ENCODE results near the gene LBH.

Gene LBH

DNA sequence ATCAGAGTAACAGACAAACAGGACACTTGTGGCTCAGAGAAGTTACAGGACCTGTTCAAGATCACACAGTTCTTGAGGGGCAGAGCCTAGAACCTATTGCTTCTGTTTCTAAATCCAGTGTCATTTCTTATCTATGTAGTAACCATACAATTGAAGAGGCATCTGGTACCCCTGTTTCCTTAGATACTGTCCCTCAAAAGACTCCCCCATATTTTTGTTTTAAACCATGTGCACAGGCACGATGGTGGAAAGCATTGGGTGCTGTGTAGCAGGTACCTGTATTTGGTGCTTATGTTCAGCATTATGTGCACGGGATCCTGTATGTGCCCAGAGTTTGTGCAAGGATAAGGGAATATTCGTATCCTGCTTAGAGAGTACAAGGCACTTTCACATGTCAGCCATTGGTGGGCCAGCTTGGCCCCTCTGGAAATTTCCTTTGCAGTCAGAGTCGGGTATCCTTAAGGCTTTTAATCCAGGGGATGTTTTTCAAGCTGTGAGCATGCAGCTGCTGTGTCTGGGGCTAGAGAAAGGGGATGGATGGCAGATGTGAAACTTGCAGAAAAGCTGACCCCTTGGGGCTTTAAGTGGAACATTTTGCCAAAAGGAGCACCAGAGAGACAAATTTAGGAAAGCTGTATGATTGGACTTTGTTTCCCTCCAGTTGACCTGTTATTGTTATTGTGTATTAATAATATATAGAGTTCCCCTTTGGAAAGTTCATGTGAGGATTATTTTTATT, 2.1 kb downstream of the LBH start:
- DNase-seq (ENCODE audit: low read depth, low spot score), result no peak
- peak overlapping the region; percentile 24 for H3K27ac ChIP-seq

DNA sequence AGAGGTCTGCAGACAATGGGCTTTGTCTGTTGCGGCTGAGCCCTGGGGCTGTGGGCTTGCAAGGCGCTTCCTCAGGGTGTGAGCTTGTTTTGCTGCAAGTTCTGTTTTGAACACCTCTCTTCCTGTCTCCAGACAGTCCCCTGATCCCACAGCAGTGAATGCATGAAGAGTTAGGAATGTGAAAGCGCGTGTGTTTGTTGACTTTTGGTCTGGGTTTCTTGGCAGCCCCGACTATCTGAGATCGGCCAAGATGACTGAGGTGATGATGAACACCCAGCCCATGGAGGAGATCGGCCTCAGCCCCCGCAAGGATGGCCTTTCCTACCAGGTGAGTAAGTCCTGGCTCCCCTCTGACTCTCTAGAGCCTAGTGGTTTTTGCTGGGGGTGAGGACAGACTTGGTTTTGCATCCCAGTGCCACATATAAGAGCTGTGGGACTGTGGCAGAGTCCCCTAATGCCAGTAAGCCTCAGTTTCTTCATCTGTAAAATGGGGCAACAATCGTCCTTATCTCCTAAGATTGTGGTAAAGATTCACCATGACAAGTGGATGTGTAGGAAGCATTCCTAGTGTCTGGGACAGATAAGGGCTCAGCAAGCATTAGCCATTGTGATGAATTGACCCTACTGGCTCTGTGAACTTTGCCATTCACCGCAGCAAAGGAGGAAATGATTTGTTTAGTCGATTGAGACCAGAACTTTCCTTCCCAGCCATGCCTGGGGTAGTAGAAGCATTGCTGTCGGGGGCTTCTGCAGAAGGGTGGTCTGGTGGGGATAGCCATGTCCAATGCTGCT, 3.0 kb downstream of the LBH start:
- H3K27ac ChIP-seq, result peak overlapping the region; percentile 24
- DNase-seq (ENCODE audit: low read depth, low spot score), result peak; percentile 92

DNA sequence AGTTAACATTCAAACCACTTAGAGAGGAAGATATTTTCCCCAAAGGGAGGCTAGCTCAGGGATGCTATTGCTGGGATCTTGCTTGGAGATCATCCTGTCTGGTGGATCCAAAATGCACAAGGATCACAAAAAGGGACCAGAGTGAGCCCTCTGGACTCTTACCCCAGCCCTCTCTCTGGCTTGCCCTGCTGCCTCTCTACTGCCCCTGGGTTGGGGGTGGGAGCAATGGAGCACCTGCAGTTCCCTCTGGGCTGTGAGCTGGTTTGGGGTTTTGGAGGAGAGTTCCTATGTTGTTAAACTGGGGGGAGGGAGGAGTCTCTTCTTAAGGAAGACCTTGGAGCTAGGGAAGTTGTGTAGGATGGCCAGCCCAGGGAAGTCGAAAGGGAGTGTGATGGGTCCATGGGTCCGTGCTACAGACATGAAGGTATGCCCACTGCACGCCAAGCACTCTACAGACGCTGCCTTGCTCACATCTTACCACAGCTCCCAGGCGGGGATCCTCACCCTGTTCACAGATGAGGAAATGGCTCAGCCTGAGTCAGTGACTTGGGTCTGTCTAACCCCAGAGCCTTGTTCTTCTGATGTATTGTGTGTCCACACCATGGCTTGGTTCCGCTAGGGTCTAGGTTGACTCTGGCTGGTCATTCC, 3.8 kb downstream of the LBH start:
- H3K27ac ChIP-seq, result no peak overlapping the region
- no peak for DNase-seq (ENCODE audit: low read depth, low spot score)

DNA sequence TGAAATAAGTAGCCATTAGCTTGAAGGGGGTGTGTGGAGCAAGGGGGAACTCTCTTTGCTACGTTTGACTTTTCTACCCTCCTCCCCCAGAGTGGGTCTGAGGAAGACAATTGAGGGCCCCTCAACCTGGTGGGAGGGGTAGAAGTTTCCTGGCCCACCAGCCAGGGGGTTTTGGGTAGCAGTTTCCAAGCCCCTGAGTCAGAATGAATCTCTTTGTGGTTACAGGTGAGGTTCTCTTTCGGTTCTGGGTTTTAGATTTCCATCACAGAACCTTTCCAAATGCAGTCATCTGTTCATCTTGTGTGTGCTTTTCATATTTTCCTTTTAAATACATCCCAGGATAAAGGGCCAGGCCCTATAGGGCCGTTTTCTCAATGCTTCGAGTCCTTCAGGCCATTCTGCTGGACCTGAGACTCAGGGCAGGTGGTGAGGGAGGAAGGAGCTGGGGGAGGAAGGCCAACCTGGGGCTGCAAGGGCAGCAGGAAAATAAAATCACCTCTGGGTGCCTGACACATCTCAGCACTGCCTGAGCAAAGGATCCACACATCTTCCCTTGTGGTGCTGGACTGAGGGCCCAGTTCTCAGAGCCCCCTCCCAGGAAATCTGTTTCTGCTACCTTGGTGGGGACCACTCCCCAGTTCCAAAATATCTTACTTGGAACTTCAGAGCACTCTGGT, 4.7 kb downstream of the LBH start:
- no peak overlapping the region for H3K27ac ChIP-seq

DNA sequence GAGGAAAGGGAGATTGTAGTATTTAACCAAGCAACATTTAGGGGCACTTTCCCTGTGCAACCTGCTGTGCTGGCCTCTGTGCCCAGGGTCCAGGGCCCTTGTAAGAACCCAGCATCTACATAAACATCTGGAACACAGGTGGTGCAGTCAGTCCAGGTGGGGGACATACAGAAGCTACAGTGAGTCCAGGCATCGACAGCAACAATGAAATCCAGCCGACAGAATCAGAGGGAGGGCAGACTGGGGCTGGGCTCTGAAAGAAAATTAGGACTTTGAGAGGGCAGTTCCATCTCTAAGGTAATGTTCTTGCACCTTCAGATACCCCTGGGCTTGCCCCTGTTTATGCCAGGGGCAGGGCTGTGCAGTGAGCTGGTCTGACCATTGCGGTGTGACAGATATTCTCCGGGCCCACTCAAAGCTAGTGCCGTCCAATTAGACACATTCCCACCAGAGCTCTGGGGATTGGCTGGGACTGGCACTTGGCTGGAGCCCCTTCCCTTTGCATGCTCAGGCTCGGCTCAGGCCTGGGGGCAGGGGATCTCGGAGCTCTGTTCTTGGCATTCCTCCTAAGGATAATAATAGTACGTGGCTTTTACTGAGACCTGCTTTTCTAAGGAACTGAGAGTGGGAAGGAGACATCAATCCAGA, 5.4 kb downstream of the LBH start:
- H3K27ac ChIP-seq, result no peak overlapping the region
- DNase-seq (ENCODE audit: low read depth, low spot score), result no peak

More for the DNA sequence above, 4.7 kb downstream of the LBH start:
- DNase-seq (ENCODE audit: low read depth, low spot score), result no peak

DNA sequence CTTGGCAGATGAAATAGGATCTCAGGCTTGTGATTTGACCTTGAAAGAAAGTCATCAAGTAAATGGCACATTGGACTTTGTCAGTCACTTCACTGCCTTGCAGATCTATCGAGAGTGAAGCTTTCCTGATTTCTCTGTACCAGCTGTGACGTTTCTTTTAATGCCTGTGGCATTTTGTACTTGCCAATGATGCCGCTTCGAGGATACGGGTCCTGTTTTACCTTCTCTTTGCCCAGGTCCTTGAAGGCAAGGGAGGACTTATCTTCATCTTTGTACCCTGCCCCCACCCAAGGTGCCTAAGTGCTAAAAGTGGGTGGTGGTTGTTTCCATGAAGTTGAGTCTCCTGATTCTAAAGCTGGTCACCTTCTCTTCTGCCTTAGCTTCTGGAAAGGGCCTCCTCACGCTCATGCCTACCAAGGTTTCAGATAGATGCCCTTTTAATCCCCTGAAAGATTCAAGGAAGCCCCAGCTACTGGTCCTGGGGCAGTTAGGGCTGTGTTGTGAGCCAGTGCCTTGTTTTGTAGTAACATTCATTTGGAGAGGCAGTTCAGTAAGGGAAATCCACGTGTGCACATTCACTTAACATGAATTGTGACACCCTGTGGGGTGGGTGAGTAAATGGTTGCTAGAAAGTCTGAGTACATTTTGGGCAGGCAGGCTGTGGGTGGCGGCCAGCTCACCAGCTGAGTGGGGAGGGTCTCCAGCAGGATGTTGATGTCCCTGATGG, 6.1 kb downstream of the LBH start:
- DNase-seq (ENCODE audit: low read depth, low spot score), result no peak
- no peak overlapping the region for H3K27ac ChIP-seq

DNA sequence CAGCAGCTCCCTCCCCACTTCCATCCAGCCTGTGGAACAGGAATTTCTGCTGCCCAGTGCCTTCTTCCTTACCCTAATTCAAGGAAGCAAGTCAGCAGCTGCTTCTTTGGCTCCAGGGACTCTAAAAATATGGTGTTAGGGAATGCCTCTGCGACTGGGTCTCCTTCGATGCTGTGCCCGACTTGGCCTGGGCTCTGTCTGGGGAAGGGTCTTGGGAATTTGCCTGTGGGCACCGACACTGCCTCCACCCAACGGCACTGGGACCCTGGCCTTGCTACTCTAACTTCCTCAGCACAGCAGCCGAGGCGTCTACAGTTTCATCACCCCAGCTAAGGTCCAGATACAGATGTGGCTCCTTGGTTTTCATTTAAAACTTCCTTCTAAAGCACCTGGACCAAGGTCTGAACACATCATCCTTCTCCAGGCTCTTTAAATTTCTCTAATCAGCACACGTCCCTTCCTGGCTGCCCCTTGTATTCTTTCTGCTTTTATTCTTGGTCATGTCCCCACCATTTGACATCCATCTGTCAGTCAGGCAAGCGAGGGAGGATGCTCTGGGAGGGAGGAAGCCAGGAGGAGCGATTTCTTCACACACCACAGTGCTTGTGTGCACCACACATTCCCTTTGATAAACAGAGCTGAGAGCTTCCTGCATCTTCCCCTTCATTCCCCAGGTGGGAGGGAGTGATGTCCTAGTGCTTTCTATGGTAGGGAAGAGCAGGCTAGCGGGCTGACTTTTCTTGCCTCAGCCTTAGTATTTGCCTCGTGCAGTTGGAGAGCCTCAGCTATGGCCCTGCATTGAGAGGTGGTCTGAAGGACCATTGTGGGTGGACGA, 6.8 kb downstream of the LBH start:
- no peak for DNase-seq (ENCODE audit: low read depth, low spot score)
- no peak overlapping the region for H3K27ac ChIP-seq

DNA sequence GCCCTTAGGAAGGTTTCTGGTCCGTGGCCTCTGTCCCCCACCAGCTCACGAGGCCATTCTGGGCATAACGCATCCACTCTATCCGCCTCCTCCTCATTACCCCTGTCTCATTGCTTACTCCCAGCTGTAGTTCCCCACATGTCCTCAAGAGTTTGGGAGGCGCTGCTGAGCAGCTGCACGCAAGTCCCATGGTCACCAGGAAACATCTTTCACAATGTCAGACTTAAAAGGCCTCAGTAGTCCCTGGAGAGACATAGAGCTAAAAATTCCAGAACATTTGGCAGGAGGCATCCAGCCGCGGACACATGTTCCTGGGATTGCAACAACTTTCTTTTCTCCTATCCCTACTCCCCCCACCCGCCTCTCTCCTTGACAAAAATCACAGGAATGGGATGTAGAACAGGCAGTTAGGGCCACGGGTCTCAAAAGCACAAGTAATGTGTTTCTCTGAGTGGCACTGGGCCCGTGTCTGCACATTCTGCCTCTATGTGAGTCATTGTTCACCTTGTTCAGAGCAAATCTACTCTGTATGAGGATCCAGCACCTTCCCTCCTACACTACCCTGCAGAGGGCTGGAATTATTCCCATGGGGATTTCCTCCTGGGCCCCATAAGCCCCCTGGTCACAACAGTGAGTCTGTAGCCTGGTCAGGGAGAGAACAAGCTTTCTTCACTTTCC, 8.1 kb downstream of the LBH start:
- no peak overlapping the region for H3K27ac ChIP-seq
- no peak for DNase-seq (ENCODE audit: low read depth, low spot score)

DNA sequence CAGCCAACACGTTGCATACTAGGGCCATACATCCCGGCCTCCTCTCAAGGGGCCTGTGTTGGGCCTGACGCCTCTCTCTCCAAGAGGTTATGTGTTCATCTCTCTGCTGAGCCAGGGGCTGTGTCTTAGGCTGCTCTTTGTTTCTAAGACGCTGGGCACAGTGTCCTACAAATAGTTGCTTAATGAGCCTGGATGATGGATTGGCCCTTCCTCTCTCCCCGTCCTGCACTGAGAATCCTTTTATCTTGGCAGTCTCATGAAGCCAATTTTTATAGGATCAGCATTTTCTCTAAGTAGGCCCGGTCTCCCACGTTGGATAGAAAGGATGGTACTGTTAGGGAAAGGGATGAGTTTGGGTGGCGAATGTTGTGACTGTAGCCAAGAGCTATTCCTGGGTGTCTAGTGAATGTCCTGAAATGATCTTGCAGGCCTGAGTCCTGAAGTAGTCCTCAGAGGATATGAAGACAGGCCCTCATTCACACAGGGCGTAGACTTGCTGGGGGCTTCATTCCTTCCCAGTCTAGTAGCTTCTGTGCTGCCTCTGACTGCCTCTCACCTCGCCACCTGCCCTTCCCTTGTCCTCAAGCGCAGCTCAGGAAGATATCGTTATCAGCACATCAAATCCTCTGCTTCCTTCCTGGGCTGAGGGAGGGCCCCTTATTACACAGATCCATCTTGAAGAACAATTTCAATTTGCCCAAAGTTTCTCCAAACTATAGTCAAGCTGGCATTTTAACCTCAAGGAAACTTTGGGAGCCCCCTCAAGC, 8.8 kb downstream of the LBH start:
- no peak for DNase-seq (ENCODE audit: low read depth, low spot score)
- no peak overlapping the region for H3K27ac ChIP-seq

DNA sequence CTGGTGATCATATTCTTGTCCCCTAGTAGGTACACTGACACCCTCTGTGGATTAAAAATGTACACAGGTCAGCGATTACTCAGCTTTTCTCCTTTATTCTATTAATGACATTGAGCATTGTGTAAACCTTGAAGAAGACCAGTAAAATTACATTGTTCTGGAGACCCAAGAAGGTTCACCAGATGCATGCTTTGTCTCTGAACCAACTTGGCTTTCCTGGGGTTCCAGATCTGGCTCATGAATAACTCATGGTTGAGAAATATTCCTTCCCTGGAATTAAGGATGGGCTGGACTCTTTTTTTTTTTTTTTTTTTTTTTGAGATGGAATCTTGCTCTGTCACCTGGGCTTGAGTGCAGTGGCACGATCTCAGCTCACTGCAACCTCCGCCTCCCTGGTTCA, 11.9 kb downstream of the LBH start:
- no peak for DNase-seq (ENCODE audit: low read depth, low spot score)
- no peak overlapping the region for H3K27ac ChIP-seq

DNA sequence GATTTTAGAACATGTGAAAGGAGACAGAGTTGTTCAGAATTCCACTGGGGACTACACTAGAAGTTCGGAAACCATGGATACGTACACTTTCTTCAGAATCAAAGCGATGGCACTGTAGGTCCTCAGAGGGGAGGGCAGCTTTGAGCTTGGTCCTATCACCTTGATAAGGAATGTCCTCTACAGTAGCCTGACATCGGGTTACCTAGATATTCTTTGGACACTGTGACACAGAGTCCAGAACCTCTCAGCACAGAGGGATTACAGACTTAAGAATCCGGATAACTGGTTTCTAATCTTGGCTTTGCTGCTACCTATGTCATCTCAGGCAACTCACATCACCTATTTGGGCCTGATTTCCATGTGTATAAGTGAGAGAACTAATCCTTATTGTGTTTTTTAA, 14.0 kb downstream of the LBH start:
- no peak for DNase-seq (ENCODE audit: low read depth, low spot score)
- no peak overlapping the region for H3K27ac ChIP-seq

DNA sequence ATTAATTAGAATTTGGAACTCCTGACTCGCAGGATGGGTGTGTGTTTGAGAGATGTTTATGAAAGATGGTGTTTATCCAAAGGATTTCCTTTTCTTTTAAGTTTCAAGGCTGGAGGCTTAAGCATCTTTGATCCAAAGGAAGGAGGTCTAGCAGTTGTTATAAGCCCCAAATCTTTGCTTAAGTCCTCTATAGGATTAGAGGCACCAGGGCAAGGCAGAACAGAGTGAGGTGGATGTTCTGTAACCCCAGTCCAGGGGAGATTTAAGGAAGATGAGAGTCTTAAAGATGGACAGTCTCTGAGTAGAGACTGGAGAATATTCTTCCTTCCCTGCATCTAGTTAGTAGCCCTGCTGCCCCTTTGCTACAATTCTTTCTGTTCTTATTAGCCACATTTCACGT, 17.5 kb downstream of the LBH start:
- no peak overlapping the region for H3K27ac ChIP-seq
- no peak for DNase-seq (ENCODE audit: low read depth, low spot score)

DNA sequence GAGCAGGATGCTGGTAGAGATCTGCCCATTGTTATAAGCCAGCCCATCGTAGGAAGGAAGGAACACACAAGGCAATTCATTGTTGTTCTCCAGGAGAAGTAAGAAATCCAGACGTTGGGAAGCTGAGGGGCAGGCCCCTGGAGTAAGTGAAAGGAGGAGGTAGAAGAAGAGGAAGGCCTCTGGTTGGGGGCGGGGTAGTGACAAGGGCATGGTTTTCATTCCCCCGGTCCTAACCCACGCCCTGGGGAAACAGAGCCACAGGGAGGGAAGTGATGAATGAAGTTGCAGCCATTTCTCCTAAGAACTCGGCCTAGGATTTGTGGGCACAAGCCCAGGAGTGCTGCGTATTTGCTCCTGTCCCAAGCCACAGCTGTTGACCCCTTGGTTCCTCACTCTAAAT, 18.0 kb downstream of the LBH start:
- no peak overlapping the region for H3K27ac ChIP-seq
- DNase-seq (ENCODE audit: low read depth, low spot score), result no peak

DNA sequence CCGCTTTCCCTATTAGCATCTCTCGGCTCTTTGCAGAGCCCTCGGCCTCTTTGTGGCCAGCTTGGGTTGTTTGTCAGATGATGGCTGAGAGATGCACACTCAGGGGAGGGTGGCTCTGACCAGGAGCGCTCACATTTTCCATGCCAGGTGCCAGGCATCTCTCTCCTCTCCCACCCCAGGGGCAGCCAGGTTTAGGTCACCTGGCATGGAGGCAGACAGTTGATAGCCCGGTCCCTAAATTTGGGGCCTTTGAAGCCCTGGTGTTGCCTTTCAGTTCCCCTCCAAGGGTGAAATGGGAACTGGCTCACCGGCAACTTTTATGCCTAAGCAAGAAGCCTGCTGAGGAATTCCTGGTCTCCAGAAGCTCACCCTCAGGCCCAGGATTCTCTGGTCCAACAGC, 19.1 kb downstream of the LBH start:
- no peak for DNase-seq (ENCODE audit: low read depth, low spot score)
- H3K27ac ChIP-seq, result no peak overlapping the region

DNA sequence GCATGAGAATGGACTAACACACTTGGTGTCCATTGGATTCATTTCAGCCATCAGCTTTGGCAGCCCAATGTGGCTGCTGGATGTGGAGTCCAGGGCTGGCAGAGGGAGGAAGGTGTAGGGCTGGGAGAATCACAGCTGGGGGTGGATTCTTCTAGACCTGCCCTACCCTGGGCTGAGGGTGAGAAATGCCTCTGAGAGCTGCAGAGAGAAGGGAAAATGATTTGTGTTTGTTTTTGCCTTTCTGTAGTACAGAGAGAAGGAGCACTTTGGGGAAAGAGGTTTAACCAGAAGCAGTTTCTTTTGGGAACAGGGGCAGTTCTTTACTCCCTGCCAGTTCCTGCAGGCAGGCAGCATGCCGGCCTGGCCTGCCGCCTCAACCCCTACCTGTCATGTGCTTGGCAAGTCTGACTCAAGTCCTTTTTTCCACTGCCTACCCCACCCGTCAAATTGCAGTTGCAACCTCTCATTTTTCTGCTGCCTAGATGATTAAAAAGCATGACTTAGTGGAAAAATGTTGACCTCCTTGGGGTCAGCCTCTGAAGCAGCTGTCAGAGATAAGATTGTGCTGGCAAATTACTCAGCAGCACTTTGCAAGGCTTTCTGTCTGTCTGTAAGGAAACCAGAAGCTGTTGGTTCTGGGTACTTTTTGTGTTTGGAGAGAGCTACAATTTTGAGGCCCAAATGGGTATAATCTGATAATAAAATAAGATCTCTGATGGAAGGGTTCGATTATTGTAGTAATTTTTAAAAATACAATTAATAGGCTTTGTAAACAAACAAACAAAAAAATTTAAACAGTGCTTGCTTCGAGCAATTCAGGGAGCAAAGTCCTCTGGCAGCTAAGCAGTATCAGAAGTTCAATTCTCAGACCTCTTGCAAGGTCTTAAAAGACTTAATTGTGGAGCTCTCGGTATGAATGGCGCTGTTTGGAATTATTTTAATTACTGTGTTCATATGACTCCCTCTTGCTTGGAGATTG, 21.7 kb downstream of the LBH start:
- H3K27ac ChIP-seq, result no peak overlapping the region
- peak; percentile 27 for DNase-seq (ENCODE audit: low read depth, low spot score)

DNA sequence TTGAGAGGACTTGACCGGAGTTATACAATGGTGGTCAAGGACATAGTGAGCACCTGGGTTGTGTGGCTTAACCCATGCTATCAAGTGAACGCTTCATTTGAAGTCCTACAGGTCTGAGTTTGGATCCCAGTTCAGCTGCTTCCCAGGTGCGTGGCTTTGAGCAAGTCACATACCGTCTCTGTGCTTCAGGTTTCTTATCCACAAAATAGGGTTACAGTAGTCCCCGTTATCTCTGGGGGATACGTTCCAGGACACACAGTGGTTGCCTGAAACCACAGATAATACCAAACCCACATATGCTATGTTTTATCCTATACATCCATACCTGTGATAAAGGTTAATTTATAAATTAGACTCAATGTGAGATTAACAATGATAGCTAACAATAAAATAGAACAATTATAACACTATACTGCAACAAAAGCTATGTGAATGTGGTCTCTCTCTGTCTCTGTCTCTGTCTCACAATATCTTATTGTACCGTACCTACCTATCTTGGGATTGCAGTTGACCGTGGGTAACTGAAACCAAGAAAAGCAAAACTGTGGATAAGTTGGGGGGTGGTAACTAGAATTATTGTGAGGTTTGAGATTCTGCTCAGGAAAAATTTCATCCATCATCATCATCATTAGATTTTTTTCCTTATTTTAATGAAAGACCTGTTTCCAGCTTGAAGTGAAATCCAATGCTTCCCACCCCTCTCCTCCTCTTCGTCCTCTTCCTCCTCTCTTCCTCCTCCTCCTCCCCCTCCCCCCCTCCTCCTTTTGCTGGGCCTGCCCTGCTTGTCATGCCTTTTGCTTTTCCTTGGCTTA, 22.7 kb downstream of the LBH start:
- no peak for DNase-seq (ENCODE audit: low read depth, low spot score)
- no peak overlapping the region for H3K27ac ChIP-seq
